ENCODE measurements around the gene SOX2.

- TF ChIP-seq CTCF (IDR thresholded peaks at IDR 0.05) = no peak
- no peak for TF ChIP-seq POLR2A (IDR thresholded peaks at IDR 0.05)
These were observed 11.2 kb downstream of the SOX2 start for GRCh38 chr3:181722766-181723425.

All from thyroid gland (tissue), 4 donors.